Effector memory CD4-positive, alpha-beta T cell (primary cell): ENCODE results near the gene TMEM52.

Experiments
- DNase-seq, 3 donors: peaks; one replicate each; pipeline ENCODE4 v3.0.0-alpha.2; 2020
- H3K27ac ChIP-seq: 2 replicates; pipeline ENCODE4 v1.7.0; 2013; ENCODE audit warnings: mild to moderate bottlenecking, low read length, moderate library complexity; ENCODE audit not compliant: insufficient read depth, poor library complexity, severe bottlenecking
- H3K27me3 ChIP-seq: replicated peaks from 2 replicates; pipeline ENCODE4 v1.7.0; 2013; ENCODE audit warnings: mild to moderate bottlenecking, low read length; ENCODE audit not compliant: insufficient read depth, control insufficient read depth, poor library complexity, severe bottlenecking
- H3K36me3 ChIP-seq: 2 replicates; pipeline ENCODE4 v1.7.0; 2013; ENCODE audit warnings: mild to moderate bottlenecking, low read length, moderate library complexity; ENCODE audit not compliant: control insufficient read depth, insufficient read depth
- H3K4me1 ChIP-seq: 2 replicates; pipeline ENCODE4 v1.7.0; 2013; ENCODE audit warnings: low read length, mild to moderate bottlenecking; ENCODE audit not compliant: control insufficient read depth, insufficient read depth, poor library complexity, severe bottlenecking
- H3K4me3 ChIP-seq: 2 replicates; pipeline ENCODE4 v1.7.0; 2013; ENCODE audit warnings: low read length, low read depth, mild to moderate bottlenecking; ENCODE audit not compliant: insufficient read depth, poor library complexity, severe bottlenecking
- H3K9me3 ChIP-seq: 2 replicates; pipeline ENCODE4 v1.7.0; 2013; ENCODE audit warnings: mild to moderate bottlenecking, low read length, moderate library complexity; ENCODE audit not compliant: control insufficient read depth

TMEM52 gene

GRCh38 chr1:1900883-1901640 is 18.0 kb downstream of the TMEM52 start:
- DNase-seq: no peak
- Histone ChIP-seq H3K27me3 (no peaks in the 10 kb centered on the region), H3K4me1 (no peaks in the 10 kb centered on the region), H3K27ac (no peak overlapping the region), H3K4me3 (no peak overlapping the region), H3K9me3 (no peaks in the 10 kb centered on the region), H3K36me3 (no peaks in the 10 kb centered on the region)

GRCh38 chr1:1899967-1900327 is 19.1 kb downstream of the TMEM52 start:
- no peak for DNase-seq

GRCh38 chr1:1899266-1899966 is 19.7 kb downstream of the TMEM52 start:
- Histone ChIP-seq H3K4me1 (peaks cover 10% of the 10 kb centered on the region), H3K27me3 (no peaks in the 10 kb centered on the region), H3K36me3 (no peaks in the 10 kb centered on the region), H3K27ac (no peak overlapping the region), H3K9me3 (no peaks in the 10 kb centered on the region), H3K4me3 (no peak overlapping the region)
- no peak for DNase-seq

More at GRCh38 chr1:1899967-1900327, 19.1 kb downstream of the TMEM52 start:
- Histone ChIP-seq H3K36me3 (no peaks in the 10 kb centered on the region), H3K9me3 (no peaks in the 10 kb centered on the region), H3K27me3 (no peaks in the 10 kb centered on the region), H3K4me3 (no peak overlapping the region), H3K4me1 (peaks cover 5% of the 10 kb centered on the region), H3K27ac (no peak overlapping the region)

GRCh38 chr1:1898246-1898933 is 20.7 kb downstream of the TMEM52 start:
- no peaks in the 10 kb centered on the region for H3K36me3 ChIP-seq
- H3K4me3 ChIP-seq: no peak overlapping the region
- H3K9me3 ChIP-seq: no peaks in the 10 kb centered on the region
- H3K27me3 ChIP-seq: no peaks in the 10 kb centered on the region
- H3K4me1 ChIP-seq: peaks cover 12% of the 10 kb centered on the region
- H3K27ac ChIP-seq: no peak overlapping the region
- no peak for DNase-seq

GRCh38 chr1:1895456-1896336 is 23.4 kb downstream of the TMEM52 start:
- no peaks in the 10 kb centered on the region for H3K9me3 ChIP-seq
- no peak overlapping the region for H3K4me3 ChIP-seq
- H3K27ac ChIP-seq: no peak overlapping the region
- peaks cover 17% of the 10 kb centered on the region for H3K4me1 ChIP-seq
- no peaks in the 10 kb centered on the region for H3K36me3 ChIP-seq
- no peak for DNase-seq
- no peaks in the 10 kb centered on the region for H3K27me3 ChIP-seq

GRCh38 chr1:1895060-1895418 is 24.0 kb downstream of the TMEM52 start:
- Histone ChIP-seq H3K9me3 (no peaks in the 10 kb centered on the region), H3K4me1 (peaks cover 17% of the 10 kb centered on the region), H3K27ac (no peak overlapping the region)

GRCh38 chr1:1894354-1895059 is 24.6 kb downstream of the TMEM52 start:
- Histone ChIP-seq H3K4me1 (peaks cover 17% of the 10 kb centered on the region), H3K36me3 (no peaks in the 10 kb centered on the region), H3K27me3 (no peaks in the 10 kb centered on the region), H3K9me3 (no peaks in the 10 kb centered on the region), H3K4me3 (no peak overlapping the region), H3K27ac (no peak overlapping the region)
- DNase-seq: no peak

More at GRCh38 chr1:1895060-1895418, 24.0 kb downstream of the TMEM52 start:
- Histone ChIP-seq H3K36me3 (no peaks in the 10 kb centered on the region), H3K4me3 (no peak overlapping the region), H3K27me3 (no peaks in the 10 kb centered on the region)
- no peak for DNase-seq

GRCh38 chr1:1893997-1894353 is 25.1 kb downstream of the TMEM52 start:
- Histone ChIP-seq H3K36me3 (no peaks in the 10 kb centered on the region), H3K4me1 (peaks cover 22% of the 10 kb centered on the region), H3K27me3 (no peaks in the 10 kb centered on the region), H3K4me3 (no peak overlapping the region), H3K9me3 (no peaks in the 10 kb centered on the region), H3K27ac (no peak overlapping the region)
- no peak for DNase-seq

GRCh38 chr1:1893291-1893985 is 25.6 kb downstream of the TMEM52 start:
- DNase-seq: no peak
- H3K36me3 ChIP-seq: no peaks in the 10 kb centered on the region
- H3K4me1 ChIP-seq: peaks cover 27% of the 10 kb centered on the region
- H3K4me3 ChIP-seq: no peak overlapping the region
- no peak overlapping the region for H3K27ac ChIP-seq
- H3K27me3 ChIP-seq: no peaks in the 10 kb centered on the region
- no peaks in the 10 kb centered on the region for H3K9me3 ChIP-seq
